ENCODE results near the gene ZC3H4.
"Not testable (repeated sequence)": the region's sequence is repeated elsewhere in the genome, so short reads cannot be mapped to it uniquely, and the experiment has no call there.

The ZC3H4 gene

GRCh38 chr19:47078351-47078750, 35.2 kb downstream of the ZC3H4 start:
- not testable (repeated sequence) for FAIRE-seq

GRCh38 chr19:47075941-47076340, 37.6 kb downstream of the ZC3H4 start:
- no peak for FAIRE-seq

- FAIRE-seq, result no peak
Measured at GRCh38 chr19:47075179-47075810, 38.3 kb downstream of the ZC3H4 start.

GRCh38 chr19:47074621-47075020, 39.0 kb downstream of the ZC3H4 start:
- no peak for FAIRE-seq

- FAIRE-seq, result no peak
Measured at GRCh38 chr19:47073574-47073973, 40.0 kb downstream of the ZC3H4 start.

GRCh38 chr19:47072323-47072722, 41.3 kb downstream of the ZC3H4 start:
- FAIRE-seq, result no peak

- no peak for FAIRE-seq
Measured at GRCh38 chr19:47071731-47072130, 41.8 kb downstream of the ZC3H4 start.

GRCh38 chr19:47070756-47071155, 42.8 kb downstream of the ZC3H4 start:
- FAIRE-seq, result no peak

- no peak for FAIRE-seq
Measured at GRCh38 chr19:47069795-47070194, 43.8 kb downstream of the ZC3H4 start.

- no peak for FAIRE-seq
Measured at GRCh38 chr19:47068876-47069406, 44.6 kb downstream of the ZC3H4 start.

GRCh38 chr19:47068246-47068645, 45.3 kb downstream of the ZC3H4 start:
- FAIRE-seq, result no peak

- FAIRE-seq, result no peak
Measured at GRCh38 chr19:47067215-47067847, 46.2 kb downstream of the ZC3H4 start.

GRCh38 chr19:47066376-47067214, 47.0 kb downstream of the ZC3H4 start:
- no peak for FAIRE-seq

- no peak for FAIRE-seq
Measured at GRCh38 chr19:47065242-47065641, 48.3 kb downstream of the ZC3H4 start.

GRCh38 chr19:47063874-47064273, 49.7 kb downstream of the ZC3H4 start:
- no peak for FAIRE-seq

- FAIRE-seq, result no peak
Measured at GRCh38 chr19:47058621-47059022, 55.0 kb downstream of the ZC3H4 start.

- FAIRE-seq, result no peak
Measured at GRCh38 chr19:47057328-47057727, 56.2 kb downstream of the ZC3H4 start.

- no peak for FAIRE-seq
Measured at GRCh38 chr19:47056411-47056810, 57.2 kb downstream of the ZC3H4 start.

- not testable (repeated sequence) for FAIRE-seq
Measured at GRCh38 chr19:47050562-47050961, 63.0 kb downstream of the ZC3H4 start.

GRCh38 chr19:47049307-47049700, 64.3 kb downstream of the ZC3H4 start:
- FAIRE-seq, result no peak

- FAIRE-seq, result no peak
Measured at GRCh38 chr19:47047763-47048405, 65.7 kb downstream of the ZC3H4 start.

GRCh38 chr19:47047272-47047762, 66.3 kb downstream of the ZC3H4 start:
- no peak for FAIRE-seq
